Fibroblast of the aortic adventitia (primary cell): Measurements from ENCODE around the gene RALB. TPM values are rescaled to one million over a fixed set of nuclear protein-coding genes. Genes with fewer than 3 reads are reported as not detected.
"Not testable (repeated sequence)": the region's sequence is repeated elsewhere in the genome, so short reads cannot be mapped to it uniquely, and the experiment has no call there.

Source experiments
- DNase-seq: peaks from one replicate; pipeline ENCODE4 v3.0.0-alpha.2; 2010; ENCODE audit warnings: low read depth
- H3K4me3 ChIP-seq: 2 replicates; pipeline ENCODE4 v1.5.1; 2011; ENCODE audit warnings: low read depth, mild to moderate bottlenecking, control low read depth, low read length, moderate library complexity
- CTCF ChIP-seq: IDR thresholded peaks from 2 replicates; pipeline ENCODE4 v1.5.1; 2011; ENCODE audit warnings: mild to moderate bottlenecking, low read length, control low read depth, inconsistent platforms; ENCODE audit not compliant: insufficient read depth
- total RNA-seq: library from RNA; depleted of rRNA; stranded (reverse); fragments of >200 nt; gene quantifications from 2 replicates; pipeline ENCODE4 v1.2.3, GENCODE V29; 2012; ENCODE audit warnings: low replicate concordance

The RALB gene
- total RNA-seq, 1 donor: 73.7 TPM

DNA sequence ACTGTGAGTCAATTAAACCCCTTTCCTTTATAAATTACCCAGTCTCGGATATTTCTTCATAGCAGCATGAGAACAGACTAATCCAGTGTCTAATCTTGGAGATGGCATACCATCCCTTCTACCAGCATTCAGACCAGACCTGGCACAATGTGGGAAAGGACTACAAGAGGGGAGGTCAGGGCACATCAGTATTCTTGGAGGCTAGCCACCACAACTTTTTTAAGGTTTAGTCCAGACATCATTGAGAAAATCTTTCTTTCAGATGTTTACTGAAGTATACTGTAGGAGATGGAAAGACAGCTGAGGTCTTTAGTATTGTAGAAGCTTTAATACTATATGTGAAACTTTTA lies 4.0 kb downstream of the RALB start:
- no peak for TF ChIP-seq CTCF
- DNase-seq: no peak
- H3K4me3 ChIP-seq: no peak overlapping the region

GRCh38 chr2:120257522-120257921 lies 4.9 kb downstream of the RALB start:
- H3K4me3 ChIP-seq: no peak overlapping the region
- TF ChIP-seq CTCF: no peak
- DNase-seq: no peak

DNA sequence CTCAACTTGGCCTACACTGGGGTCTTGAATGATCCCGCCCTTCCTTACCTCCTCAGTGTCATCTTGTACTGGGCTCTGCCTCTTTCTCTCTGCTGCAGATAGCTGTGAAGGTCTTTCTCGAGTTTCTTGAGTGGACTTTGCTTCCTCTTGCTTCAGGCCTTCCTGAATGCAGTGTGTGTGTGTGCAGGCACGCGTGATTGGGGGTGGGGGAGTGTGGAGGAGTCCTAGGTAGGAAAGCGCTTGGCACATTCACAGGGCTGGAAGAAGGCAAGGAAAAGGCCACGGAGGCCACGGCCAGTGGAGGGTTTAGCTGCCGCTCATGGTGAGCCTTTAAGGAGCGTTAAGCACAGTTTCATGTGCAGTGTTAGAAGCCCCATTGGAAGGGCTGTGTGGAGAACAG lies 5.5 kb downstream of the RALB start:
- H3K4me3 ChIP-seq: no peak overlapping the region
- no peak for DNase-seq
- TF ChIP-seq CTCF: no peak

DNA sequence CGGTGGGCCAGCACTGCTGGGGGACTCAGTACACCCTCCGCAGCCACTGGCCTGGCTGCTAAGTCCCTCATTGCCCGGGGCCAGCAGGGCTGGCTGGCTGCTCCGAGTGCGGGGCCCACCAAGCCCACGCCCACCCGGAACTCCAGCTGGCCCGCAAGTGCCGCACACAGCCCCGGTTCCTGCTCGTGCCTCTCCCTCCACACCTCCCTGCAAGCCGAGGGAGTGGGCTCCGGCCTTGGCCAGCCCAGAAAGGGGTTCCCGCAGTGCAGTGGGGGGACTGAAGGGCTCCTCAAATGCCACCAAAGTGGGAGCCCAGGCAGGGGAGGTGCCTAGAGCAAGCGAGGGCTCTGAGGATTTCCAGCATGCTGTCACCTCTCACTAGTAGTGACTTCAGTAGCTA lies 7.3 kb downstream of the RALB start:
- not testable (repeated sequence) for H3K4me3 ChIP-seq, DNase-seq

GRCh38 chr2:120260736-120261135 lies 8.1 kb downstream of the RALB start:
- DNase-seq: no peak
- no peak overlapping the region for H3K4me3 ChIP-seq
- TF ChIP-seq CTCF: no peak

DNA sequence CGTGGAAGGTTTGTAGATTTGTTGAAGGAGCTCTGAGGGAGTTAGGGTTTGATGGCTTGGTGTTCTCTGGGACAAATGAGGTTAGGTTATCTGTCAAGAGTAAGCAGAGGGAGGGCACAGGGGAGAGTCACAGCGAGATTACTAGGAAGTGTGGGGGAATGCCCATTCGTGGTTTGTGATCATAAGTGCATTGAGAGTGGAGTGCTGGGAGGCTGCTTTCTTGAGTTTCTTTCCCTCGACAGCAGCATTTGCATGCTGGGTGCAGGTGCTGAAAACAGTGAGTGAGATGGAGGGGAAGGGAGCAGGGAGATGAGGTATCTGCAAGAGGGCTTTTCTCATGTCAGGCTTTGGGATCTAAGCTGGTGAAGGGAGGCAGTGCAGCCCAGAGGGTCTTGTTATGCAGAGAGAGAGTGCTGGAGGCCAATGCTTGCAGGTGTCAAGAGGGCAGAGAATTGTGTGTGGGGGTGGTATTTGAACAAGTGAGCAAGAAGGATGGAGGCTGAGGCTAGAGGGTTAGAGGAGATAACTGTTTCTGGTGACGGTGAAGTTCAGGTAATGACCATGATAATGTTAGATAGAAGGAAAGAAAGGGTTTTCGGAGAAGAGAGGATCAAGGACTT lies 8.8 kb downstream of the RALB start:
- no peak for DNase-seq
- TF ChIP-seq CTCF: no peak
- H3K4me3 ChIP-seq: no peak overlapping the region

GRCh38 chr2:120262150-120262549 lies 9.5 kb downstream of the RALB start:
- DNase-seq: no peak
- TF ChIP-seq CTCF: no peak
- H3K4me3 ChIP-seq: no peak overlapping the region
